AG09319 (cell line): ENCODE results near the gene TXK.

Experiments
- DNase-seq: peaks from one replicate; pipeline ENCODE4 v3.0.0-alpha.2; 2010; ENCODE audit warnings: low read depth; ENCODE audit errors: extremely low read depth
- CTCF ChIP-seq: IDR thresholded peaks from 2 replicates; pipeline ENCODE4 v1.5.1; 2011; ENCODE audit warnings: low read depth, mild to moderate bottlenecking, inconsistent platforms, low read length, moderate library complexity

TXK gene

GRCh38 chr4:48074657-48075056, 59.4 kb downstream of the TXK start:
- no peak for DNase-seq

GRCh38 chr4:48073567-48074103, 60.4 kb downstream of the TXK start:
- TF ChIP-seq CTCF = no peak
- DNase-seq = no peak

More at GRCh38 chr4:48074657-48075056, 59.4 kb downstream of the TXK start:
- no peak for TF ChIP-seq CTCF

GRCh38 chr4:48071191-48071590, 62.9 kb downstream of the TXK start:
- DNase-seq = no peak

GRCh38 chr4:48069026-48069425, 65.0 kb downstream of the TXK start:
- DNase-seq = no peak
- no peak for TF ChIP-seq CTCF

More at GRCh38 chr4:48071191-48071590, 62.9 kb downstream of the TXK start:
- no peak for TF ChIP-seq CTCF

GRCh38 chr4:48068182-48068581, 65.9 kb downstream of the TXK start:
- TF ChIP-seq CTCF = no peak
- DNase-seq = no peak

- TF ChIP-seq CTCF = no peak
Measured at GRCh38 chr4:48067536-48067935, 66.5 kb downstream of the TXK start.

GRCh38 chr4:48065587-48066052, 68.4 kb downstream of the TXK start:
- no peak for TF ChIP-seq CTCF
- no peak for DNase-seq

More at GRCh38 chr4:48067536-48067935, 66.5 kb downstream of the TXK start:
- DNase-seq = no peak
